OCI-LY1 (cell line): Measurements from ENCODE around the gene RORB.

ENCODE experiments used
- H2AFZ ChIP-seq: fragments of 200-600 bp; sonication (generic), shearing (Covaris generic); 2 replicates; pipeline ENCODE4 v1.6.0; 2014; ENCODE audit warnings: antibody characterized with exemption, mild to moderate bottlenecking, low read length
- H3F3A ChIP-seq: fragments of 200-600 bp; sonication (generic), shearing (Covaris generic); 2 replicates; pipeline ENCODE4 v1.6.0; 2014; ENCODE audit warnings: mild to moderate bottlenecking, antibody characterized with exemption, low read length, moderate library complexity; ENCODE audit not compliant: insufficient read depth
- H3K27ac ChIP-seq: fragments of 200-600 bp; sonication (generic); 2 replicates; pipeline ENCODE4 v1.5.1; 2014; ENCODE audit warnings: low read length, mixed run types, mild to moderate bottlenecking, low read depth; ENCODE audit not compliant: poor library complexity, severe bottlenecking
- H3K27me3 ChIP-seq: fragments of 200-600 bp; sonication (generic); 2 replicates; pipeline ENCODE4 v1.6.0; 2014; ENCODE audit warnings: antibody characterized with exemption, mild to moderate bottlenecking, low read length, moderate library complexity; ENCODE audit not compliant: insufficient read depth
- H3K36me3 ChIP-seq: fragments of 200-600 bp; sonication (generic); 2 replicates; pipeline ENCODE4 v1.6.1; 2014; ENCODE audit warnings: mild to moderate bottlenecking, antibody characterized with exemption, low read length, moderate library complexity, mixed read lengths; ENCODE audit not compliant: insufficient read depth
- H3K4me1 ChIP-seq: fragments of 200-600 bp; sonication (generic); 2 replicates; pipeline ENCODE4 v1.5.1; 2014; ENCODE audit warnings: mild to moderate bottlenecking, low read length, moderate library complexity; ENCODE audit not compliant: insufficient read depth, severe bottlenecking
- H3K4me2 ChIP-seq: fragments of 200-600 bp; sonication (generic), shearing (Covaris generic); 2 replicates; pipeline ENCODE4 v1.6.1; 2014; ENCODE audit warnings: low read length
- H3K4me3 ChIP-seq: fragments of 200-600 bp; sonication (generic); 2 replicates; pipeline ENCODE4 v1.5.1; 2014; ENCODE audit warnings: low read length, low read depth, mild to moderate bottlenecking, mixed read lengths; ENCODE audit not compliant: poor library complexity, severe bottlenecking
- H3K79me2 ChIP-seq: fragments of 200-600 bp; shearing (Covaris generic); 2 replicates; pipeline ENCODE4 v1.6.1; 2016; ENCODE audit warnings: mixed run types, low read length, mixed read lengths; ENCODE audit not compliant: insufficient read depth
- H3K9ac ChIP-seq: fragments of 200-600 bp; sonication (generic), shearing (Covaris generic); 2 replicates; pipeline ENCODE4 v1.6.1; 2014; ENCODE audit warnings: mild to moderate bottlenecking, low read length, mixed read lengths
- H3K9me2 ChIP-seq: fragments of 200-600 bp; sonication (generic), shearing (Covaris generic); 2 replicates; pipeline ENCODE4 v1.6.1; 2014; ENCODE audit warnings: low read depth, mild to moderate bottlenecking, low read length, mixed read lengths
- H3K9me3 ChIP-seq: fragments of 200-600 bp; shearing (Covaris generic); 2 replicates; pipeline ENCODE4 v1.6.1; 2014; ENCODE audit warnings: low read length, mixed read lengths
- H4K20me1 ChIP-seq: fragments of 200-600 bp; sonication (generic), shearing (Covaris generic); 2 replicates; pipeline ENCODE4 v1.6.0; 2016; ENCODE audit warnings: mild to moderate bottlenecking, low read length; ENCODE audit not compliant: insufficient read depth
- CTCF ChIP-seq: fragments of 200-600 bp; sonication (generic), shearing (Covaris generic); IDR thresholded peaks from 2 replicates; pipeline ENCODE4 v1.5.1; 2017; ENCODE audit warnings: mild to moderate bottlenecking, antibody characterized with exemption, low read length, moderate library complexity, mixed read lengths
- EZH2 ChIP-seq: fragments of 200-600 bp; sonication (generic), shearing (Covaris generic); IDR thresholded peaks from 2 replicates; pipeline ENCODE4 v1.8.0; 2017; ENCODE audit warnings: borderline replicate concordance, mixed run types, mild to moderate bottlenecking, antibody characterized with exemption, low read length, moderate library complexity, mixed read lengths

Gene RORB

GRCh38 chr9:74494490-74494889, 2.6 kb upstream of the RORB start:
- no peaks in the 10 kb centered on the region for H3K9me3 ChIP-seq
- H3K4me1 ChIP-seq: no peaks in the 10 kb centered on the region
- H4K20me1 ChIP-seq: no peaks in the 10 kb centered on the region
- no peak overlapping the region for H3K9ac ChIP-seq
- TF ChIP-seq CTCF (no peak), EZH2 (no peak)
- H3K4me2 ChIP-seq: no peak overlapping the region
- no peaks in the 10 kb centered on the region for H3K9me2 ChIP-seq
- no peaks in the 10 kb centered on the region for H3F3A ChIP-seq
- H3K36me3 ChIP-seq: no peaks in the 10 kb centered on the region
- H3K27ac ChIP-seq: no peak overlapping the region
- H3K27me3 ChIP-seq: no peaks in the 10 kb centered on the region
- H3K4me3 ChIP-seq: no peak overlapping the region
- no peak overlapping the region for H2AFZ ChIP-seq
- no peaks in the 10 kb centered on the region for H3K79me2 ChIP-seq

- Histone ChIP-seq H3K79me2 (no peaks in the 10 kb centered on the region), H3K9me2 (no peaks in the 10 kb centered on the region), H3K27ac (no peak overlapping the region), H3K4me1 (no peaks in the 10 kb centered on the region), H4K20me1 (no peaks in the 10 kb centered on the region), H3K4me3 (no peak overlapping the region), H3K9ac (no peak overlapping the region), H3K36me3 (no peaks in the 10 kb centered on the region), H3K4me2 (no peak overlapping the region), H3F3A (no peaks in the 10 kb centered on the region), H3K27me3 (no peaks in the 10 kb centered on the region), H2AFZ (no peak overlapping the region), H3K9me3 (no peaks in the 10 kb centered on the region)
- TF ChIP-seq EZH2: no peak
- TF ChIP-seq CTCF: no peak
Observed at GRCh38 chr9:74496406-74496805, 729 bp upstream of the RORB start.

GRCh38 chr9:74497748-74498620, 849 bp downstream of the RORB start:
- Histone ChIP-seq H3K9ac (no peak overlapping the region), H2AFZ (no peak overlapping the region), H3K27ac (no peak overlapping the region), H3K27me3 (no peaks in the 10 kb centered on the region), H3K79me2 (no peaks in the 10 kb centered on the region), H3K4me3 (no peak overlapping the region), H3K9me2 (no peaks in the 10 kb centered on the region), H3K36me3 (no peaks in the 10 kb centered on the region), H3F3A (no peaks in the 10 kb centered on the region), H3K4me1 (no peaks in the 10 kb centered on the region), H3K9me3 (no peaks in the 10 kb centered on the region), H3K4me2 (no peak overlapping the region), H4K20me1 (no peaks in the 10 kb centered on the region)
- TF ChIP-seq EZH2 (no peak), CTCF (no peak)
